HepG2 (cell line): ENCODE data around the gene ARL15.
"Not testable (repeated sequence)": the region's sequence is repeated elsewhere in the genome, so short reads cannot be mapped to it uniquely, and the experiment has no call there.

ENCODE experiments used
- CEBPB ChIP-seq: IDR thresholded peaks from 2 replicates; pipeline ENCODE4 v1.6.1; 2011; ENCODE audit warnings: low read depth, low read length, improper control_type of control experiment, borderline replicate concordance
- EP300 ChIP-seq, 3 experiments: sonication (generic) in 1 of 3; formaldehyde crosslinking in 1 of 3; IDR thresholded peaks; 2 replicates each; pipeline versions ENCODE4 v1.5.1 to v1.6.1; 2011 to 2020; ENCODE audit warnings: low read depth in 2 of 3, low read length in 2 of 3, borderline replicate concordance in 1 of 3, improper control_type of control experiment in 1 of 3, mild to moderate bottlenecking in 1 of 3, missing genetic modification reagents in 1 of 3, moderate library complexity in 1 of 3
- MYNN ChIP-seq: sonication (generic); formaldehyde crosslinking; IDR thresholded peaks from 2 replicates; pipeline ENCODE4 v1.4.0; 2020; ENCODE audit warnings: mild to moderate bottlenecking, low read depth, missing genetic modification reagents
- NR3C1 ChIP-seq: sonication (generic); formaldehyde crosslinking; IDR thresholded peaks from 2 replicates; pipeline ENCODE4 v1.4.0; 2020; ENCODE audit warnings: missing genetic modification reagents
- RBM39 ChIP-seq: fragments of 200-400 bp; formaldehyde crosslinking; IDR thresholded peaks from one replicate; pipeline ENCODE4 v1.6.1; 2018; ENCODE audit warnings: antibody characterized with exemption, mild to moderate bottlenecking, low read depth, low read length; ENCODE audit not compliant: poor library complexity, severe bottlenecking
- REPIN1 ChIP-seq: sonication (generic); formaldehyde crosslinking; IDR thresholded peaks from 2 replicates; pipeline ENCODE4 v1.8.0; 2022; ENCODE audit warnings: missing genetic modification reagents, low read depth, mild to moderate bottlenecking, borderline replicate concordance
- TCF12 ChIP-seq, 2 experiments: fragments of 450-650 bp in 1 of 2; sonication (generic) in 1 of 2; formaldehyde crosslinking in 1 of 2; IDR thresholded peaks; 2 replicates each; pipeline versions ENCODE4 v1.6.1 to v1.8.0; 2017 to 2022; ENCODE audit warnings: antibody characterized with exemption in 1 of 2, mild to moderate bottlenecking in 1 of 2, missing genetic modification reagents in 1 of 2, moderate library complexity in 1 of 2
- TOPORS ChIP-seq: sonication (generic); formaldehyde crosslinking; IDR thresholded peaks from 2 replicates; pipeline ENCODE4 v1.8.0; 2023; ENCODE audit warnings: mild to moderate bottlenecking, missing genetic modification reagents
- ZEB1 ChIP-seq: IDR thresholded peaks from 2 replicates; pipeline ENCODE4 v1.6.1; 2012; ENCODE audit warnings: mild to moderate bottlenecking, low read depth, inconsistent platforms; ENCODE audit not compliant: insufficient replicate concordance
- ZFP36 ChIP-seq: fragments of 150-350 bp; IDR thresholded peaks from 2 replicates; pipeline ENCODE4 v1.6.1; 2018; ENCODE audit warnings: borderline replicate concordance, low read length, low read depth; ENCODE audit not compliant: partially characterized antibody
- ZHX1 ChIP-seq: sonication (generic); formaldehyde crosslinking; IDR thresholded peaks from 2 replicates; pipeline ENCODE4 v1.8.1; 2022; ENCODE audit warnings: low read depth, mild to moderate bottlenecking, missing genetic modification reagents
- ZNF335 ChIP-seq: sonication (generic); formaldehyde crosslinking; IDR thresholded peaks from 2 replicates; pipeline ENCODE4 v1.4.0; 2020; ENCODE audit warnings: missing genetic modification reagents
- ZNF382 ChIP-seq: sonication (generic); formaldehyde crosslinking; IDR thresholded peaks from 2 replicates; pipeline ENCODE4 v1.5.0; 2020; ENCODE audit warnings: missing genetic modification reagents, mild to moderate bottlenecking, borderline replicate concordance
- TF ChIP-seq, protein P1 (sequence below): sonication (generic); formaldehyde crosslinking; IDR thresholded peaks from 2 replicates; pipeline ENCODE4 v1.5.0; 2020; ENCODE audit warnings: mild to moderate bottlenecking, missing genetic modification reagents, borderline replicate concordance

DNA sequence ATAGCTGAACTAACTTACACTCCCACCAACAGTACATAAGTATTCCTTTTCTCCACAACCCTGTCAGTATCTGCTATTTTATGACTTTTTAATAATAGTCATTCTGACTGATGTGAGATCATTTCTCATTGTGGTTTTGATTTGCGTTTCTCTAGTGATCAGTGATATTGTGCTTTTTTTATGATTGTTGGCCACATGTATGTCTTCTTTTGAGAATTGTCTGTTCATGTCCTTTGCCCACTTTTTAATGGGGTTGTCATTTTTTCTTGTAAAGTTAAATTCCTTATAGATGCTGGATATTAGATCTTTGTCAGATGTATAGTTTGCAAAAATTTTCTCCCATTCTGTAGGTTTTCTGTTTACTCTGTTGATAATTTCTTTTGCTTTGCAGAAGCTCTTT, 42.2 kb upstream of the ARL15 start:
- TF ChIP-seq RBM39; NR3C1 (CRISPR knock-in tag); TOPORS; MYNN; ZEB1; CEBPB; ZNF382; ZFP36; EP300 (IDR thresholded peaks at IDR 0.05; ENCODE audit: low read depth in 2 of 2, low read length in 2 of 2); EP300 (CRISPR knock-in tag; IDR thresholded peaks at IDR 0.05; ENCODE audit: borderline replicate concordance); REPIN1 (CRISPR knock-in tag); ZHX1 (CRISPR knock-in tag); TCF12 (IDR thresholded peaks at IDR 0.05); TCF12 (CRISPR knock-in tag; IDR thresholded peaks at IDR 0.05); ZNF335 (CRISPR knock-in tag): not testable (repeated sequence)
- TF ChIP-seq, protein P1, sequence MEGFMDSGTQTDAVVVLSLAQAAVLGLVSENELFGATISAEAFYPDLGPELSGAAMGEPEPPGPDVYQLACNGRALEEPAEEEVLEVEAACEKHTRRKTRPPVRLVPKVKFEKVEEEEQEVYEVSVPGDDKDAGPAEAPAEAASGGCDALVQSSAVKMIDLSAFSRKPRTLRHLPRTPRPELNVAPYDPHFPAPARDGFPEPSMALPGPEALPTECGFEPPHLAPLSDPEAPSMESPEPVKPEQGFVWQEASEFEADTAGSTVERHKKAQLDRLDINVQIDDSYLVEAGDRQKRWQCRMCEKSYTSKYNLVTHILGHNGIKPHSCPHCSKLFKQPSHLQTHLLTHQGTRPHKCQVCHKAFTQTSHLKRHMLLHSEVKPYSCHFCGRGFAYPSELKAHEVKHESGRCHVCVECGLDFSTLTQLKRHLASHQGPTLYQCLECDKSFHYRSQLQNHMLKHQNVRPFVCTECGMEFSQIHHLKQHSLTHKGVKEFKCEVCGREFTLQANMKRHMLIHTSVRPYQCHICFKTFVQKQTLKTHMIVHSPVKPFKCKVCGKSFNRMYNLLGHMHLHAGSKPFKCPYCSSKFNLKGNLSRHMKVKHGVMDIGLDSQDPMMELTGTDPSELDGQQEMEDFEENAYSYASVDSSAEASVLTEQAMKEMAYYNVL (CRISPR knock-in tag), result not testable (repeated sequence)
